HUDEP-2 (cell line): ENCODE results near the gene VAMP5.
"Not testable (repeated sequence)": the region's sequence is repeated elsewhere in the genome, so short reads cannot be mapped to it uniquely, and the experiment has no call there.

Source experiments
- DNase-seq, 76 experiments: peaks; one replicate each; lab custom pipeline; 2025; ENCODE audit not compliant: unreplicated experiment in 76 of 76; lab: John Stamatoyannopoulos, UW

The VAMP5 gene

DNA sequence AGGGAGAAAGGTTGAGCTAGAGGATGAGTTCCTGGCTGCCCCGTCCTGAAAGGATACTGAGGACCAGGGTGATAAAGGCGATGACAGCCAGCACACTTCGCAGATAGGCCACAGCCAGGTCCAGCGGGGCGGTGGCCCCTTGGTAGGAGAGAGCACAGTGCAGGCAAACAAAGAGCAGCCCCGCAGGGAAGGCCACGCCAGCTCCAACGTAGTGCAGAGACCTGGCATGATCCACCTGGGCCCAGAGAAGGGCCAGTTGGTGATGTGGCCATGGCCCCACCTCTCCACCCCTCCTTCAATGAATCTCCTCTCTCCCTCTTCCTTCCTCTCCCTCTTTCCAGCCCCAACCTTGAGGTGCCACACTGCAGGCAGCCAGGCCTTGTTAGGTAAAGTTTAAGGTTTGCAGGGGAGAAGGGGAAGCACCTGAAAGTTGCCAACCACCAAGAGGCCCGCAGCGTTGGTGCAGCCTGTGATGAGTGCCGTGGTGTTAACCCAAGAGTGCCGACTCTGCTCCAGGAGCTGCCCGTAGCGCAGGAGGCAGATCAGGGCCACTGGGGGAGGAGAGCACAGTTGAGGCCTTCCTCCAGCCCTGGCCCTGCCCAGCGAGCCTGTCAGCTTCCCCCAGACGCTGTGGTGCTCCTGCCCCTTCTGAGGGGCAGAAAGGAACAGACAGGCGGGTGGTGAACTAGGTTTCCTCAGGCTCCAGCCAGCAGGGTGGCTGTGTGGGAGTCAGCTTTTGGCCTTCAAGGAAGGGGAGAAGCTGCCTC is 15.4 kb downstream of the VAMP5 start:
- no peak for DNase-seq

DNA sequence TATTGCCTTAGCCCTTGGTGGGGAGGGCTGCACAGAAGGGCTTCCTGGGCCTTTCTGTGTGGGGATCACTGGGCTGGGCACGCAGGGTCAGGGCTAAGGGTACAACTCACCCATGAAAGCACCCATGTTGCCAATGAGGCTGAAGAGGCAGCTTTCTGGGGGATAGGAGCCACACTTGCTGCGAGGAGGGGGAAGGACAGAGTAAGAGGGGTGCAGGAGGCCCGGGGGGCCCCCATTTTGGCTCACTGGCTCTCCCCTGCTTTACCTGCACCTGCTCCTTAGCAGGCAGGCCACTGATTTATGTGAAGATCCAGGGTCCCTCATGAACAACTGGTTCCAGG is 16.0 kb downstream of the VAMP5 start:
- no peak for DNase-seq

DNA sequence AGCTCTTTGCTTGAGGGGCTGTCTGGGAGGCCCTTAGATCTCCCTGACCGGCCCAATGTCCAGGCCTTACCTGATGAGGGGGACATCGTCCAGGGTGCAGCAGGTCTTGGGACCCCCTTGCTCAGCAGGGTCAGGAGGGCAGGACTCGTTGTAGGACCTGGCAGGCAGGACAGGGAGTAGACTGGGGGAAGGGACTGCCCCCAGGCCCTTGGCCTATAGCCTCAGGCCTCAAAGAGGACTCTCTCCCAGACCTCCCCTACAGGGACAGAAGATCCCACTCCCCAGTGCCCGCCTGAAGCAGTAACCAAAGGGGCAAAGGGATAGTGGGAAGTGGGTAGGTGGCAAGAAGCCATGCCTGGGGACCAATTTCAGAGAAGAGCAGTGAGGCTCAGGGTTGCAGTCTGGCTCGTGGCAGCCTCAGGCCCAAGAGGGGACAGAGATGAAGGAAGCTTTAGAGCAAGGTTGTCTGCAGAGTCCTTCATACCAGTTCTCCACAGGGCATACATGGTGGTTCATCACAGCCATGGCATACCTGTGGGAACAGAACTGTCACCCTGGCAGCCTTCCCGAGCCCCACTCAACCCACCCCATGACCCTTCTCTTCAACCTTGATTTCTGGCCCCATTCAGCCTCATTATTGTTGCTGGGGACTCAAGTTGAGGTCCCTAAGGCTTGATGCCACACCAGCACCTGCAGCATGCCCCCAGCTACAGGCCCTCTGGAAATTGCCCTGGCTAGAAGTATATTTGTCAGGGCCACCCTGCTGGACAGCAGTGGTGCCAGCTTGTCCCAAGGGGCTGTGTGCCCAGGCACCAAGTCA is 16.9 kb downstream of the VAMP5 start:
- no peak for DNase-seq

DNA sequence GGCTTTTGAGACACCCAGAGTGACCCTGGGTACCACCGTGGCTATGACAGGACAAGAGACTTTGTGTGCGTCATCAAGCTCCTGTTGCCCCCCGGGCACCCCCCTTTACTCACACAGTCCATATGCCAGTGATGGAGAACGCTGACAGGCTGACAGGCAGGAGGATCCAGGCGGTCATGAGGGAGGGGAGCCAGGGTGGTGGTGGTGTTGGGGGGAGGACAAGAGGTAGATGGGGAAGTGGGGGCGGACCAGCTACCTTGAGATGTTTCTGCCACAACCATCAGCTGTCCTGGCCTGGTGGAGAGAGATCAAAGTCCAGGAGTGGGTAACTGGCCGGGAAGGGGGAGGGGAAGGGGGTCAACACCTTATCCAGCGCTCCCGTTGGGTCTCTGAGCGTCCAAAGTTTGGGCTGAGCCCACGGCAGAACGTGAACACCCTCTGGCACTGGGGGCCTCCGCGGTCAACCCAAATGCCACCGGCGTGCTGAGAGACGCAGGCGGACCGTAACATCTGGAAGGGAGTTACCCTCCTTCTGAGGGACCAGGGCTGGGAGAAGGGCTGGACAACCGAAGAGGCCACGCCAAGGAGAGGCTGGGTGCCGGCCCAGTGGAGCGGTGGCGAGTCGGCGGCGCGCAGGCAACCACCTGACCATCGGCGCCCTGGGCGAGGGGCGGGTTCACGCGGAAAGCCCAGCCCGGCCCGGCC is 17.7 kb downstream of the VAMP5 start:
- peak in 2 of 76 experiments; percentile 58 to 59 for DNase-seq

DNA sequence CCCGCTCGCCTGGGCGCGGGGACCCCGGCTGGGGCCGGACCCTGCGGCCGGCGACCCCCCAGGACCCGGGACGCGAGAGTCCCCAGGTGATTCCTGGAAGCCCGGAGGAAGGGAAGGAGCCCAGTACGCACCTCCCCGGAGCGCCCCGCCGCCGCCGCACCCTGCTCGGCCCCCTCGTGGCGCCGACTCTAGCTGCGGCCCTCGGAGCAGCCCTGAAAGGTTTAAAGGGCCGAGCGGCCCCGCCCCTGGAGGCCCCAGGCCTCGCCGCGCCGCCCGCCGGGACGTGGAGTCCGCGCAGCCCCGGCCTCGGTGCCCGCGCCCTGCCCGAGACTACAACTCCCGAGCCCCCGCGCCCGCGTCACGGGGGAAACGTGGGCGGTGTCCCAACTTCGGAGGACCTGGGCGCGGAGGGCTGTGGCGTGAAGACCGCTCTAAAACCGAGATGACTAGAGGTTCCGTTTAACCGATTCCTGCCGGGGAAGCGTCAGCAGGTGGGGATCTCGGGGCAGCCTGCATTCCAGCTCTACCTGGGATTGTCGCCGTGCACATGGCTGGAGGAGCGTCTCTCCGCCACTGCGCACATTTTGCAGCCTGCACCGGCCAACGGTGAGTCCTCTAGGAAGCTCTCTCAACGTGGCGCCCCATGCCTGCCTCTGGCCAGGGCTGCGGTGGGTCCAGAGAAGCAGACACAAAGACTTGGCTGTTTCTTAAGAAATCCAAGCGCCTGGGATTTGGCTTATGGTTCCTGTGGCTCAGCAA is 18.4 kb downstream of the VAMP5 start, which contains the start of gene TMEM150A:
TSS of gene TMEM150A (minus strand) at position 223 of the 759 bp plus-strand sequence. CDS start 750 bp downstream, outside the sequence.
- peak in 72 of 76 experiments; percentile 20 to 90 (median 74) for DNase-seq

DNA sequence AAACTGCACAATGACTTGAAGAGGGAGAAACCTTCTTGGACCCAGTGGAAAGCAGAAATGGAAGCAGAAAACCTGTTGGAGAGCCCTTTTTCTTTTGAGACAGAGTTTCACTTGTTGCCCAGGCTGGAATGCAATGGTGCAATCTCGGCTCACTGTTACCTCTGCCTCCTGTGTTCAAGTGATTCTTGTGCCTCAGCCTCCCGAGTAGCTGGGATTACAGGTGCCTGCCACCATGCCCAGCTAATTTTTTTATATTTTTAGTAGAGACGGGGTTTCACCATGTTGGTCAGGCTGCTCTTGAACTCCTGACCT is 19.9 kb downstream of the VAMP5 start:
- DNase-seq = not testable (repeated sequence)

DNA sequence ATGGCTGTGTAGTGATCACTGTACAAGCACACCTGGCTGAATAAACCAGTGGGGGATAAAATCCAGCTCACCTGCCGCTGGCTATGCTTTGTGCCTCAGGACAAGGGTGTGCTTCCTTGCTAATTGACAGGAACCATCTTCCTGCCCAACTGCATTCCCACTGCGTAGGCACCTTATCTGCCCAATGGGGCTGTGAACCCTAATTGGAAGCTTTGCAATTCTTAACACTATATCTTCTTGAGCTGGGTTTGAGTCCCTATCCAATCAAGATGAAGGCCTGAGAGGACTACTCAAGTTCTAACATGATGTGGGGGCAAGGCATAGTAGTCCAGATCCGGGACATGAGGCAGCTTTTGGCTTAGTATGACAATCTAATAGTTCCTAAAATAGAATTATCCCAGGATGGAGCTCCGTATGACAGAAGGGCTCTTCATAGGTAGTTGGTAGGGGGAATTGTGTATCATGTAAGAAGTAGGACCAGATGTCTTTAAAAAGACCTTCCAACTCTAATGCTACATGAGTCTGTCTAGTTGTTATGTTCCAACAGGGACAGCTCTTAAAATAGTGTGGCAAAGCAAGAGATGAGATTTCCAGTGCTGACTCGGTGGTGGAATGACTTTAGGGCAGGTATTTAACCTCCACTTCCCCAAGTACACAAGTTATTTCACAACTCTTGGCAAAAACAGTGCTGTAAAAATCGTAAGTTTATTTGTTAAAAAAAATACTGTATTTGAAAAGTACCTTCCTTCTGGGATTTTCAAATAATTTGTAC is 20.5 kb downstream of the VAMP5 start:
- no peak for DNase-seq

DNA sequence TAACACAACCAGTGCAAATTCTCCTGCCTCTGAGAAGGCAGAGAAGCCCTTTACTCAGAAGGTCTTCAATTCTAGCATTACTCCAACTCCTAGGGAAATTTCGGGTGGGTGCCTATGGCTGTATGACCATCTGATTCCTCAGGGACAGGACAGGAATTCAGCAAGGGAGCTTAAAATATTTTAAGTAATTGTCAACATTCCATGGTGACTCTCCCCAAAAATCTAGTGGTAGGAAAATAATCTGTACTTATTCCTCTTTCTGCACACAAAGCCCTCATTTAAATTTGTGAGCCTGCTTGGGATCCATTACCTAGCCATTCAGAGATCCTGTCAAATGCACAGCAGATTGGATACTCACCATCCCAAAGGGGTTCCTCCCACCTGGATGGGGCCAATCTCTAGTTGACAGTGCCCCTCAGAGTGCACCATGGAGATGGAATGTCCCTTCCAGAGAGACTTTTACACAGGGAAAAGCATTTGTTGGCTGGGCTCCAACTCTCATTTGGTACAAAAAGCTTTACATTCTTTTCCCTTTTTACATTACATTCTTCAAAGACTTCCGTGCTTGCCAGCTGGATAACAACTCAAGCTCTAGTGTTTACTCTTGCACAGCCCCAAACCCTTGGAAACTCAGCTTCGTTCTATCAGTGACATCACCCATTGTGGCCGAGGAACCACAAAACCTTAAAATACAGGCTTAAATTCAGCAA is 21.3 kb downstream of the VAMP5 start:
- no peak for DNase-seq

DNA sequence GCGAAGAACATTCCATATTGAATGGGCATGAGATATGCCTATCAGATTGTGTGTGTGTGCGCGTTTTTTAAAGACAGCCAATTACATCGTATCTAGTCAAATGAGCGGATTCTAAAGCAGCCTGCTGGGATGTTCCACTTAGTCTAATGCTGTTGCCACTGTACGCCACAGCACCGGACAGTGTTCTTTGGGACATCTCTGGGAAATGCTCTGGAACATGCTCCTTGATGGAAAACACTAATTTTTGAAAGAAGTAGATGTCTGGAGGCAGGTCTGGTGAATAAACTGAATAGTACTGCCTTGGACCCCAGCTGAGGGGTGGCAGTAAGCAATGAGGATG is 21.9 kb downstream of the VAMP5 start:
- DNase-seq = no peak

DNA sequence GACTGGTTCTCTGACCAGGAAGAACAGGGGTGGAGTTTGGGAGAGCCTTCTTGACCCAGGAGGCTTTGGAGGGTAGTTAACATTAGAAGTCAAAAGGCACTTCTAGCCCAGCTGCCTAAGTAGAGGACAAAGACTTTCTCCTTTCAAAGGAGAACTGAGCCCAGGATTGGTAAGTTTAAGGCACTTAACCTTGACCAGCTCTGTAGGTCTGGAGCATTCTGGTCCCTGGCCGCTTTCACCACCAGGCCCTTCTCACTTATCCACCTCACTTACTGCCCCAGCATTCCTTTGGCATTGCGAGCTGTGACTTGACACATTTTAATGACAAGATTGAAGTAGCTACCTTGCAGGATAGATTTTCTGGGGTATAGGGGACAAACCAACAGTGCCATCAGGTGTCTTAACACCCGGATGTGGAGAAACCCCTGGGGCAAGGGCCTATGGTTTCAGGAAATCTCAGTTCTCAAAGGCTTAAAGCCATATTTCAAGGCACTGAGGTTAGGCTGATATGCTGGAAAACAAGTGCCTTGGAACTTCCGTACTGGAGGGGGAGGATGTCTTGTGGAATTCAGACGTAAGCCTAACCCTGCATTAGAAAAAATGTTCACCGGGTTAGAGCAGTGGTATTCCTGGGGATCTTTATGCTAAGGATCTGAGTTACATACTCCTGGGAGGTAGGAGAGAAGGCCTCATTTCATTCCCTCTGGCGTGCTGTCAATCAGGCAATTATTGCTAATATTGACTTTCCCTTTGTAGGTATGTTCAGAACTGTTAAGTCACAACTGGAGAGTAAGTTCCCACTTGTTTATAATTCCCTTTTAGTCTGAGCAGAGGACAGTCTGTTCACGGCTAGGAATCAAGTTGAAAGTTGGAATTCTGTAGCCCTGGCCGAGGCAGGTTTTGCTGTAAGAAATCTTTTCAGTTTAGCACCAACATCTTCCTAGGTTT is 23.3 kb downstream of the VAMP5 start:
- DNase-seq = no peak

DNA sequence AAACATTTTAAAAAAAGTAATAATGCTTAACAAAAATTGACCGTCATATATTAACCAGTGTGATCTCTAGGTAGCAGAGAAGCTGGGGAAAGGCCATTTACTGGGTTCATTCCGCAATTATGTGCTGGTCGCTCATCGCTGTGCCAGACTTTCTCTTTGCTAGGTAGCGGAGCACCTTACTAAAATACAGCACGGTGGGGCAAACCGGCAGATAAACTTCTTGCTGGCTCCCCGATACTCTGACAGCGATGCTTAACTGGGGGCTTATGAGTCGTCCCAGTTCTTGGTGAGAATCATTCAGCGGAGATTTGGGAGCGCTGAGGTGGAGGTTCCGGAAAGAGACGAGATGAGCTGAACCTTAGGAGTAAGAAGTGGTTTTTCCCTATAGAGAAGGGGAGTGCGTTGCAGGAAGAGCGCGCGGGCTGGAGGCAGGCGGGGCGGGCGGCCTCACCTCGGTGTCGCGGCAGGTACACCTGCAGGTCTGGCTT is 27.0 kb downstream of the VAMP5 start:
- no peak for DNase-seq

DNA sequence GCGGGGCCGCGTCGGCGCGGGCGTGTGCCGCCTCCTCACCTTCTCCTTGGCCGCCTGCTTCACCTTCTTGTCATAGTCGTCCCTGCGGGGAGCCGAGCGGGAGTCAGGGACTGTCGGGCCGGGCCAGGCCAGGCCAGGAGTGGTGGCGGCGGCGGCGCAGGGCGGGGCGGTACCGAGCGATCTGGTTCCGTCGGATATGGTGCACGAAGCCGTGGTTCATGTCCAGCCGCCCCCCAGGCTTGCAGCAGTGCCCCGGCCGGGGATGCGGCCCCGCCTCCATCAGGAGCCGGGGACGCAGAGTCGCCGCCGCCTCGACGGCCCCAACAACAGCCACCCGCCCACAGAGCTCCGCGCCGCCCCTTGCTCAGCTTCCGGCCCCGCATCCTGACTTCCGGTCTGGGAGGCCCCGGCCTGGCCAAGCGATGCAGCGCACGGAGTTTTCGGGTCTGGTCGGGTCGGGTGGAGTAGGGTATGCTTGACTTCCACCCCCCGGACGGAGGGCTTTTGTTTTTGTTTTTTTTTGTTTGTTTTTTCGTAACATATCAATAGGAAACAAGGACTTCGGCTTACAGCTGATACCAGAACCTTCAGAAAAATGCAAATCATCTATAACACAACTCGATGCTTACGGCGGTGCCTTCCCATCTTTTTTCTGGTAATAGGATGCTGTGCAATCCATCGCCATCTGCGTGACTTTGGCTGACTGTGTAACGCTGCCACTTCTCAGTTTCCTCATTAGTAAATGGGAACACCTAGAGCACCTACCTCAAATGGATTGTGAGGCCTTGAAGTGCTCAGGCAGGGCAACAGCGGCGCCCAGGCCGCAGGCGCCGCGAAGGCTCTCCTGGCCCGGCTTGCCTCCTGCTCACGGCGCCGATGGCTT is 27.7 kb downstream of the VAMP5 start, which contains the start of gene C2orf68:
TSS of gene C2orf68 (minus strand) at position 362 of the 883 bp plus-strand sequence. CDS start at position 280, 82 bp downstream.
- peak in 74 of 76 experiments; percentile 32 to 90 (median 76) for DNase-seq

DNA sequence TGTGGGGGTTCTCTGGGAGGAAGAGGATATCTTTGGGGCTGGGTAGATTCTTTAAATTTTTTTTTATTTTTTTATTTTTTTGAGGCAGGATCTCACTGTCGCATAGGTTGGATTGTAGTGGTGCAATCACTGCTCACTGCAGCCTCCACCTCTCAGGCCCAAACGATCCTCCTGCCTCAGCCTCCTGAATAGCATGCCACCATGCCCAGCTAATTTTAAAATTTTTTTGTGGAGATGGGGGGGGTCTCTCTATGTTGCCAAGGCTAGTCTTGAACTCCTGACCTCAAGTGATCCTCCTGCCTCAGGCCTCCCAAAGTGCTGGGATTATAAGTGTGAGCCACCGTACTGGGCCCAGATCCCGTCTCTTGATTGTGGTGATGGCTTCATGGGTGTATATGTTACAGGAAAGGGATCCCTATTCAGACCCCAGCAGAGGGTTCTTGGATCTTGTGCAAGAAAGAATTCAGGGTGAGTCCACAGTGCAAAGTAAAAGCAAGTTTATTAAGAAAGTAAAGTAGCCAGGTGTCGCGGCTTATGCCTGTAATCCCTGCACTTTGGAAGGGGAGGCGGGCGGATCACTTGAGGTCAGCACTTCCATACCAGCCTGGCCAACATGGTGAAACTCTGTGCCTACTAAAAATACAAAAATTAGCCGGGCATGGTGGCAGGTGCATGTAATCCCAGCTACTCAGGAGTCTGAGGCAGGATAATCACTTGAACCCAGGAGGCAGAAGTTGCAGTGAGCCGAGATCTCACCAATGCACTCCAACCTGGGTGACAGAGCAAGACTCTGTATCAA is 29.7 kb downstream of the VAMP5 start:
- DNase-seq = no peak

DNA sequence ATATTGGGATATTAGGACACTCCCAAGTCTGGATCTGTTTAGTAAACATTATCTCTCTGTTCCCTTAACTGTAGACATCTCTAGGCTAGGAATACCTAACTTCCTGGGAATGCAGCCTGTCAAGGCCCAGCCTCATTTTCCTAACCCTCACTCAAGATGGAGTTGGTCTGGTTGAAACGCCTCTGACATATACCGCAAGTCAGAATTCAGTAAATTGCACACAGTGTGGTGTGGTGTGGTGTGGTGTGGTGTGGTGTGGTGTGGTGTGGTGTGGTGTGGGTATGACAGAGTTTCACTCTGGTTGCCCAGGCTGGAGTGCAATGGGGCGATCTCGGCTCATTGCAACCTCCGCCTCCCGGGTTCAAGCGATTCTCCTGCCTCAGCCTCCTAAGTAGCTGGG is 30.5 kb downstream of the VAMP5 start:
- DNase-seq = not testable (repeated sequence)

DNA sequence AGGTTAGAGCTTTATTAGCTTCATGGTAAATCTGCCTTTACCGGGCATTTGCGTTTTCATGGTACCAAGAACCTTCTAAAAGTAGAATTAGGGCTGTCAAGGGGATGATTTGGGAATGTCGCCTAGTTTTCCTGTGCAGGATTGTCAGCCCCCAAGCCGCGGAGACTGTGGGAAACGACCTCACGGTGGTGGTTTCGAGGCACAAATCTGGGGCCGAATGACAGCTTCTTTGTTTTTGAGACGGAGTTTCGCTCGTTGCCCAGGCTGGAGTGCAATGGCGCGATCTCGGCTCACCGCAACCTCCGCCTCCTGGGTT is 31.1 kb downstream of the VAMP5 start:
- no peak for DNase-seq

DNA sequence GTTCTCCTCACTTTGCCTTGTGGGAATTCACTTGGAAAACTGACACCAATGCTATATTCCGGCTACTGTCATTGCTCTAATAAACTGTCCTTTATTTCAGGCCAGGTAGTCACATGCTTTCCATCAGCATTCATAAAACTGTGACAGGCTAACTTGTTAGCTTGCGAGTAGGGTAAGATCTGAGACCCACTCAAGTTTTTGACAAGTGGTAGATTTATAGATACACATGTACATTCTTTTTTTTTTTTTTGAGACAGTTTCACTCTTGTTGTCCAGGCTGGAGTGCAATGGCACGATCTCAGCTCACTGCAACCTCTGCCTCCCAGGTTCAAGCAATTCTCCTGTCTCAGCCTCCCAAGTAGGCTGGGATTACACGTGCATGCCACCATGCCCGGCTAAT is 33.5 kb downstream of the VAMP5 start:
- DNase-seq = not testable (repeated sequence)
